Skin of body (tissue), 2 donors: ENCODE data around the gene RPAP3. TPM values are rescaled to one million over a fixed set of nuclear protein-coding genes. Genes with fewer than 3 reads are reported as not detected.
A peak's percentile ranks its signal among the peaks of the same experiment; 100 is the strongest.

Experiments
- DNase-seq: peaks from one replicate; lab custom pipeline; 2025; lab: John Stamatoyannopoulos, UW
- total RNA-seq: library from RNA; depleted of rRNA; stranded (reverse); fragments of >200 nt; gene quantifications from one replicate; pipeline ENCODE4 v1.2.3, GENCODE V29; 2014

Gene RPAP3
- total RNA-seq, 1 donor from 2014 or later, result 16.2 TPM

DNA sequence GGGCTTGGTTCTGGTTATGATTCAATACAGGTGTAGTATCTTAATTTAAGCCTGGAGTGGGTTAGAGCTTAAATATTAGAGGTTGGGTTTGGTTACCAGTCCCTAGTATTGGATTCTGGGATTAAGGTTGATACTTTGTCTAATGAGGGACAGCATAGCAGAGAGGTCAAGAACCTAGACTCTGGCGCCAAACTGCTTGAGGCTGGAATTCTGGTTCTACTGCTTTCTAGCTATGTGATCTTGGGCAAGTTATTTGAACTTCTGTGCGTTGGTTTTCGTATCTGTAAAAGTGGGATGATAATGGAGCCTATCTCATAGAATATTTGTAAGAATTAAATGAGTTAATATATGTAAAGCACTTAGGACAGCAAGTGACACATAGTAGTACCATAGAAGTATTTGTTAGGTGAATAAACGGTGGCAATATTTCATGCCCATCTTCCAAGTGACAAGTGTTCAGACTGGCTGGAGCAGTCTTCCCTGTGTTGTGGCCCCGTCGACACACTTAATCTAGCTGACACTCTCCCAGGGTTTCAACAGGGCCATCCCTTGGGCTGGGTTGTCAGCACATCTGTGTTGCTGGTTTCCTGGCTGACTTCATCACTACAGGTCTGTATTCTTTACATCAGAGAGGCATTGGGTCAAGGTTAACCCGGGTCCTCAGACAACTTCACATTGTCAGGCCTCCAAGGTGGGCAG is 16.5 kb upstream of the RPAP3 start:
- DNase-seq, result no peak

DNA sequence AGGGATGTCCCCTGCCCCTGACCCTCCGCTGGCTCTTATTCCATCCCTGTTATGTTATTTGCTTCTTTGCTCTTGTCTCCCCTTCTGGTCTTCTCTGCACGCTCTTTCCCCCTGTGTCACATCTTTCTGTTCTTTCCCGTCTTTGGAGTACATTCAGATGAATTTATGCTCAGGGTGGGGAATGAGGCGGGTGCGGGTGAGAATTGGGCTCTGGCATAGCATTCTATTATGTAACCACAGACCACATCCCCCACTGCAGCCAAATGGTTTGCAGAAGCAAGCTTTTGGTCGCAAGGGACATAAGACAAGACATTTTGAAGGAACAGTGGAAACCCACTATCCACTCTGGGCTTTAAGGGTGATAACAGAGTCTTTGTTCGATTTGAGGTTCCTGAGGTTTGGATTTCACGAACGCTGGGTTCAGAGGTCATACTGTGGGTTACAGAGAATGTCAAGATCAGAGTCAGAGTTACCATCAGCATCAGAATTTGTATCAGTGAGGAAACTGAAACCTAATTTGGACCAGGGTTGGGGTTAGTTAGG is 15.7 kb upstream of the RPAP3 start:
- no peak for DNase-seq

GRCh38 chr12:47718531-47718930 is 12.7 kb upstream of the RPAP3 start:
- no peak for DNase-seq

DNA sequence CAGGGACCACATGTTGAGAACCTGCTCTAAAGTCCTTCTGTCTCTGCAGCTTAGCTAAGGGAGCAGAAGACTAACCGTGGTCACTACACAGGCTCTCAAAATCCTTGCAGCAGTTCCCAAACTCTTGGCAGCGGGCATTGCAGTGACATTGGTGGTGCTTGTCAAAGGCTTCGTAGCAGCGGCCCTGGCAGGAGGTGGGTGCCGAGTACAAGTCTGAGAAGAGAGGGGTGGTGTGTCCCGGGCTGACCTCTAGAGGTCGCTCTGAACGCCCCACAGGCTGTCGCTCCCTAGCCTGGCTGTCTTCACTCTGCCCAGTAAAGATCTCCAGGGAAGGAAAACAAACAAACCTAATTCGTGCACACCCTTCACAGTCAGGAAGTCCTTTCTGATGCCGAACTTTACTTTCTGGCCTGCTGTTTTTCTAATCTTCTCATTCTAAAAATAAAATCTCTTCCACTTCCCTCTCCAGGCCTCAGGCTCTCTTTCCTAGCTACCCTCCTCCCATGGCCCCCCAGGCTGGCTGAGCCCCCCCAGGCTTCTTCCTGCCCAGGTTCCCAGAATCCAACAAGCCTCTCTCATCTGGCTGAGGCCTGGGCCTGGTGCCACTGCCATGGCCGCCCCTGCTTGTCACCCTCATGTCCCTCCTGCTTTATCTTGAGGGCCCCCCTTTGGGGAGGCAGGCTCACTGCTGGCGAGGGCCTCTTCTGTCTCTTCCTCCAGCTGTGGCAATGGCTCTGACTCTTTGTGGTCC is 11.8 kb upstream of the RPAP3 start:
- DNase-seq, result peak; percentile 69

GRCh38 chr12:47717046-47717442 is 11.2 kb upstream of the RPAP3 start:
- no peak for DNase-seq

- DNase-seq, result no peak
Measured at GRCh38 chr12:47715877-47716548, 10.2 kb upstream of the RPAP3 start.

DNA sequence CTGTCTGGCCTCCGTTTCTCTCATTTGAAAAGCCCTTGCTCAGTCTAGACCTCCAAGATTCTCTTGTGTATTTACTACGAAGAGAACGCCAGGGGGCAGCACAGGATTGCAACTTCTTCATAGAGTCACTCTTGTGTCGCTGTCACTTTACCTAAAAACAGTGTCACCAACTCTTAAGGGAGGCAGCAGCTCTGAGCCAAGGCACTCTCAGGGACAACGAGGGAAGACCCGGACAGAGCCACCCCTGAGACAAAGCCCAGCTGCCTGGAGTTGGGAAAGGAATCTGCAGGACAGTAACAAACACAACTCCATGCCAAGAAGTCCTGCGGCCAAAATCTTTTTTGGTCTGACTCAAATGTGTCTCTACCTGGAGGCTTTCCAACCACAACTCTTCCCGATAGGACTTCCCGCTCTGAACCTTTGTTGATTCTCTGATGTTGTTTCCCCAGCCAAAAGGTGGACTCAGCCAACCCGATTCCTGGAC is 9.6 kb upstream of the RPAP3 start:
- DNase-seq, result peak; percentile 83

- DNase-seq, result no peak
Measured at GRCh38 chr12:47714826-47715386, 9.1 kb upstream of the RPAP3 start.

DNA sequence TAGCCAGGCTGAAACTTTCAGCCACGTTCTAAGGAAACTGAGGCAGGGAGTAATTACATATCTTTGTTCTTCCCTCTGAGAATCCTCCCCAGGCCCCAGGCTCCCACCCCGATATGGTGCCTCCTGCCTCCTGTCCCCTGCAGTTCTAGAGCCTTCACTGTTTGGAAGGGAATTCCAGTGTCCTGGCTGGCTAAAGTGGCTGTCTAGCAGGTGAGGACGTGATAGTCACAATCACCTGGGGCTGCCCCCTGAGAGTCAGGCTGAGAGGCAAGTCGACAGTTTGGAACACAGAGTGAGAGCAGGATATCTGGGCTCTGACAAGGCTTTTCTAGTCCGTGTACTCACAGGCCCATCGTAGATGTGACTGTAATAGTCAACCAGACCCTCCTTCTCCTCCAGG is 6.3 kb upstream of the RPAP3 start:
- no peak for DNase-seq

- no peak for DNase-seq
Measured at GRCh38 chr12:47711448-47711847, 5.6 kb upstream of the RPAP3 start.

GRCh38 chr12:47710278-47710677 is 4.4 kb upstream of the RPAP3 start:
- no peak for DNase-seq

DNA sequence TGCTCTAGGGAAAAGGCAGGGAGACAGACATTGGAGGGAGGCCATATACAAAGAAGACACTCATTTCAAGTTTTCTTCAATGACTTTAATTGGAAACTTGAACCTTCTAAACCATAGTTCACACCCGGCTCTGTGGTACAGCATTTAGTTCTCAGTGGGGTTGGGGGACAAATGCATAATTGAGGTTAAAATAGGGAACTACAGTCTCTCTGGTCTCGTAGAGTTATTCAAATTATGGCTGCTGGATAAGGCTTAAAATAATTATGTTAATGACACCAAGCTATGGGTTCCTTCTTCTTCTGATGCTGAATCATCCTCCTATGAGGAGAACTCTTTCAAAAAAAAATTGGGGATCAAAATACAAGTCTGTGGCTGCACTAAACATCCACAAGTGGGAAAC is 3.8 kb upstream of the RPAP3 start:
- DNase-seq, result no peak

- DNase-seq, result no peak
Measured at GRCh38 chr12:47709237-47709636, 3.4 kb upstream of the RPAP3 start.

DNA sequence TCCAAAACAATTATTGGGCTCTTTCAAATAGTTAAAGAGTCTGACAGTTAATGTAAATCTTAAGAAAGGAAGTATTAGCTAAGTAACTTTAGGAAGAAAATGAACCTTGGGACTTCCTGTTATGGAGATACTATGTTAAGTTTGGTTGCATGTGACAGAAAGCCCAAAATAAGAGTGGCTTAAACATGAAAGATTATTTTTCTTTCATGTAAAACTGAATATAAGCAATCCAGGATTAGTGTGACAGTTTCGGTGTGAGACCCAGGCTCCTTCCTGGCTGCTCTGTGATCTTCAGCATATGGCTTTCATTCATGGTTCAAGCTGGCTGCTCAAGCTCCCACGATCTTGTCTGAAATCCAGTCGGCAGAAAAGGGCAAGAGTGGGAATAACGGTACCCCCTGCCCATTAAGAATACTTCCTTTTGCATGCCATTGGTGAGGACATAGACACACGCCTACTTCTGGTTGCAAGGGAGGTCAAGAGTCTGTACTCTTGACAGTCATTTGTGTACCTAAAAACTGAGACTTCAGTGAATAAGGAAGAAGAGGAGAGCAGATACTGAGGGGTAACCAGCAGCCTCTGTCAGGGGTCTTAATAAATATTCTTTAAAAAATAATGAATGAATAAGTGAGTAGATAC is 2.2 kb upstream of the RPAP3 start:
- no peak for DNase-seq

DNA sequence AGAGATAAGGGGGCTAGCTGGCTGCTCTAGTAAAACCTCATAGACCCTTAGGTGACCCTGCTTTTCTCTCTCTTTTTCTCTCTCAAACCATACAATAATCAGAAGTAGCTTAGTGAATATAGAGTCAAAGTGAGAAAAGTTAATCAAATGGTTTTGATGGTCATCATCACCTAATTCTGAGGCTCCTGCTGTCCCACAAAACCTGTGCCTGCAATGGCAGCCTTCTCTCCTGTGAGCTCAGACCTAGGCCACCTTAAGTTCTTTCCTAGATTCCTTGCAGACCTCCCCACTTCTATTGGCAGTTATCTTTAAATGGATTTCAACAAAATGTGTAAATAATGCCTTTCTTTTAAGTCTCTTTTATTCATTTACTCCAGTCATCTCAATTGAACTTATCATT is 1.5 kb upstream of the RPAP3 start:
- DNase-seq, result no peak

DNA sequence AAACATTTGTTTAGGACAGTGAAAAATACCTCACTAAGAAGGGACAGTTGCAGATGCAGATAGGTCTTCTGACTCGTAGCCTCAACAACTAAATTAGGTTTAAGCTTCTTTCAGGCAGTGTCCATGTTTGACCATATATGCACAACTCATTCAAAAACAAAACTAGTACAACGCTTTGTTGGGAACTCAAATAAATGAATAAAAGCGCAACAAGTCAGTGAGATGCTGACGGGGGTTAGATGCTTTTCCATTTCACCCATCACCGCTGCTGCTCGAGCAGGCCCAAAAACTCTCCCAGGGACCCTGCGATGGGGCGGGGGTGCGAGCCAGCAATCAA is 633 bp downstream of the RPAP3 start:
- no peak for DNase-seq

GRCh38 chr12:47704719-47705118 is 1.1 kb downstream of the RPAP3 start:
- DNase-seq, result no peak

GRCh38 chr12:47700263-47700662 is 5.6 kb downstream of the RPAP3 start:
- DNase-seq, result no peak

- no peak for DNase-seq
Measured at GRCh38 chr12:47698631-47699030, 7.2 kb downstream of the RPAP3 start.

GRCh38 chr12:47698055-47698454 is 7.8 kb downstream of the RPAP3 start:
- no peak for DNase-seq

- DNase-seq, result no peak
Measured at GRCh38 chr12:47689215-47689614, 16.6 kb downstream of the RPAP3 start.
